ENCODE data around the gene ACSS1.

ACSS1 gene

DNA sequence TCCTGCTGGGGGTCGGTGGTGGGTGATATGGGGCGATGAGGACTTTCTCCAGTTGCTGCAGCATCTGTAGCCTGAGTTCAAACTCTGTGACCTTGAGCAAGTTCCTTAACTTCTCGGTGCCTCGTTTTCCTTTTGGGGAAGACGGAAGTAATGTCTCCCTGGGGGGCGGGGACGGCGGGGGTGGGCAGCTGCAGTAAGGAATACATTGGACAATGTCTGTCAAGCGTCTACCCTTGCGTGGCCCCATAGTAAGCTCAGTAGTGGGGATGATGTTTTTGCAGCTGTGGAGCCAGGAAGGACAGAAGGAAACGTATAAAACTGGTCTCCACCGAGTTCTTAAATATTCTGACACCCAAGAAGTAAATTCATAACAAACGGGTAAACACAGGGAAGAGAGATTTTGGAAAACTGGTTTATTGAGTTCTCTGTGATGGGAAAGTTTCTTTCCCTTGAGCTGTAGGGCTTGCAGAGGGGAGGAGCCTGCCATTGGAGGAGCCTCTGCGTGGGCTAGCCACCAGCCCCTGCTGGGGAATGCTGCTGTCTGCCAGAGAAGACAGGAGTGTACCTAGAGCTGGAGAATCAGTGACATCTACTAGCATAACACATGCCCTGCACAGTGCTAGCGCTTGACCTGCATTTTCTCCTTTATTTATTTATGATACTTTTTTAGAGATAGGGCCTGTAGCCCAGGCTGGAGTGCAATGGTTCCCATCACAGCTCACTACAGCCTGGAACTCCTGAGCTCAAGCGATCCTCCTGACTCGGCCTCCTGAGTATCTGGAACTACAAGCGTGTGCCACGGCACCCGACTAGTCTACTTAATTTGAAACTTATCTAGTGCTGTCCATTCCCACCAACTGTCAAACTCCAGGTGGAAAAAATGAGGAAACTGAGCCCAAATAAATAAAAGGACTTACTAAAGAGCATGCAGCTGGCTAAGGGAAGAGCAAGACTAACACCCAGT is 1.2 kb upstream of the ACSS1 start:
- TF ChIP-seq ZNF274 (IDR thresholded peaks at IDR 0.05; ENCODE audit: low read depth, low read length): no peak
- peak overlapping the region; percentile 77; the same call in 1 of the 2 replicates for H3K4me3 ChIP-seq (ENCODE audit: low read length)

DNA sequence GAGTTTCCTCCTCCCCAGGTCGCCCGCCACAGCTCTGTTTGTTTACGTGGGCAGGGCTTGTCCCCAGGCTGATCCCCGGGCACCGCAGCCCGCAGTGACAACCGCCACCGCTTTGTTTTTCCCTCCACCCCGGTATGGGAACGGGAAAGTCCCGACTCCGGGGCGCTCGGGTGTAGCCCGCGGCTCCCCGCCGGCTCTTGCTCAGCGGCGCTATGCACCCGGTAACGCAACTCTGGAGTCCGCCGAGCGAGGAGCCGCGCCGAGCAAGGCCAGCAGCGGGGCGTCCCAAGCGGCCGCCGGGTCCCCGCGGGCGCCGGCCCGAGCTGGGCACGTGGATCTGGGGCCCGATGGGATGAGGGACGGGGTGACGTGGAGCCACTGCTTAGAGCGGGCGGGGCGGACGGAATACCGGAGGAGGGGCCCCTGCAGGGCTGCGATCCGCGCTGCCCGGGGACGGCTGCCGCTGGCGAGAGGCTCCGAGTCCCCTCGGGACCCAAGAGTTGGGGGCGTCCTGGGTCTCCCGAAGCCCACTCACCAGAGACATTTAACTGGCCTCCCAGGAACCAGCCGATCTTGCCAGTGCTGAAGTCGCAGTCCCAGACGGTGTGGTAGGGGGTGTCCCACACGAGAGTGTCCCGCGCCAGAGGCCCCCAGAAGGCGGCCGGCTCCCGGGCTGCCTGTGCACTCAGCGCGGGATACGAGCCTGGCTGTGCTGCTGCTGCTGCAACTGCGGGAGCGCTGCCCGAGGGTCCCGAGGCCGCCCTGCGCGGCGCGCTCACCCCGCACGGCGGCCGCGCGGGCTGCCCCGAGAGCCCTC is 497 bp downstream of the ACSS1 start:
- H3K4me3 ChIP-seq (ENCODE audit: low read length): peak overlapping the region; percentile 77
- TF ChIP-seq ZNF274 (IDR thresholded peaks at IDR 0.05; ENCODE audit: low read depth, low read length): no peak

DNA sequence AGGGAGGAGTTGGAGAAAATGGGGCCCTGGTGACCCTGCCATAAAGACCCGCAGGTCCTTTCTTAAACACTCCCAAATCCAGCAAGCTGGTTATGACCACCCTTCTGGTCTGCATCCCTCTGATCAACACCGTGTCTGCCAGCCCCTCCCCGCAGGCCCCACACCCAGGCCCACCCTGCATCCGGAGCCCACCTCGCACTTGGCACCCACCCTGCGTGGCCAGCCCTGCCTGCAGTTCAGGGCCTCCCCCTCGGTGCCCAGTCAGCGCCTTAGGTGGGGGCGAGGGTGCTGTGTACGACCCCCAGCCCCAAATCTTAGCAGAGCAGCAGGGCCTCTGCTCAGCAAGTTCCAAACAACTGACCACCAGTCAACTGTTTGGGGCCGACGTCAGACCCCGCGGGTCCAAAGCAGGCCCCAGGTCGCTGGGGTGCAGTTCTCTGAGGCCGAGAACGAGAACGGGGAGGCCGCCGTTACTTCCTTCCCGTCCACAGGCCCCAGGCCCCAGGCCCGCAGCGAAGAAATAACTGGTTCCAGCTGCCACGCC is 1.2 kb downstream of the ACSS1 start:
- no peak for TF ChIP-seq ZNF274 (IDR thresholded peaks at IDR 0.05; ENCODE audit: low read depth, low read length)
- H3K4me3 ChIP-seq (ENCODE audit: low read length): peak overlapping the region; percentile 77; the same call in 1 of the 2 replicates

DNA sequence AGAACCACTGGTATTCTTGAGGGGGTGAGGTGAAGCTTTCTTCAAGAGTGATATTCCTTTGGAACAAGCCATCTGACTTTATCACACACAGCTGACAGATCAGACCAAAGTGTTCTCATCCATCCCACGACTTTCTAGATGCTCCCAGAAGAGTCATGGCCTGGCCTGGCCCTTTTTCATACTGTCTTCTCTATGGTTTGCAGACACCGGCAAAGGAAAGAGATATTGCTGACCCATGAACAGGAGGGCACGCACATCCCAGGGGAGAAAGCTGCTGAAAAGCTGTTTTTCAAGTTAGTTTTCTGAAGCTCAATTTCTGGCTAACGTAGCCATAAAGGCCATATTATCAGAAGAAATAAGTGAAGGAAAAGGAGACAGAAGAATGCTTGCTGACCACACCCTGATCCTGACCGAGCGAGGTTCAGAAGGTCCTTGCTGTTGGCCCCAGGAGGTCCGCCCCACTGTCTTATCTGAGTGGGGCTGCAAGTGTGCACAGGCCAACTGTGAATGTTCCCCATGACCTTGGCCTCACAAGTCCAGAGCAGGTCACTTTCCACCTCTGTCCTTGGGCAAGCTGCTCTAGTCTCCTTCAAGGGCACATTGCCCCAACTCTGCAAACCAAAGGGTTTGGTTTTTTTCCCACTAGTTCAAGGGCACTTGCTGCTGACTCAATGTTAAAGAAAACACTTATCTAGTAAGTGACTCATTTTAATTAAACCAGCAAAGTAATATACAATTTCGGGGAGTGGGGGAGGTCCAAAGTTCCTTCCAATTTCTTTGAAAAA is 2.0 kb downstream of the ACSS1 start:
- no peak for TF ChIP-seq ZNF274 (IDR thresholded peaks at IDR 0.05; ENCODE audit: low read depth, low read length)
- H3K4me3 ChIP-seq (ENCODE audit: low read length): no peak overlapping the region; the same call in 1 of the 2 replicates

DNA sequence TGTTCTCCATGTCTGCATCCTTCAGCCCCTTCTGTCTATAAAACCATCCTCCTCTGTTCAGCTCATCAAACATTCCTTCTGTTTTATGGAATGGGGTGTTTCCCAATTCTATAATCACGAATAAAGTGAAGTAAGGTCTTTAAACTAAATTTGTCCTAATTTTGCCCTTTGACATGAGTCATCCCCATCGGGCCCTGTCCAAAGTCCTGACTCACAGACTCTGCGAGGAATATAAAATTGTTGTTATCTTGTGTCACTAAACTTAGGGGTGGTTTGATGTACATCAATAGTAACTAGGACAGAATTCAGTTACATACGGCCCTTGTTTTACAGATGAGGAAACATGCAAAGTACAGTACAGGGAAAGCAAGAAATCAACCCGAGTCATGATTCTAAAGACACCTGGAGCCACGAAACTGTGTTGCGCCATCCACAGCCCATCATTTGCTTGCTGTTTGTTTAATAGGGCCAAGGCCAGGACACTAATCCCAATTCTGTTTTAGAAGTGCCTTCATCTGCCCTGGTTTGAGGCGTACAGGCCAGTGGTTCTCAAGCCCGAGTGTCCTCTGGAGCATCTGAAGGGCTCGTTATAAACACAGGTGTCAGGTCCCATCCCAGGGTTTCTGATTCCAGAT is 2.8 kb downstream of the ACSS1 start:
- no peak for TF ChIP-seq ZNF274 (IDR thresholded peaks at IDR 0.05; ENCODE audit: low read depth, low read length)
- no peak overlapping the region; the same call in 1 of the 2 replicates for H3K4me3 ChIP-seq (ENCODE audit: low read length)

DNA sequence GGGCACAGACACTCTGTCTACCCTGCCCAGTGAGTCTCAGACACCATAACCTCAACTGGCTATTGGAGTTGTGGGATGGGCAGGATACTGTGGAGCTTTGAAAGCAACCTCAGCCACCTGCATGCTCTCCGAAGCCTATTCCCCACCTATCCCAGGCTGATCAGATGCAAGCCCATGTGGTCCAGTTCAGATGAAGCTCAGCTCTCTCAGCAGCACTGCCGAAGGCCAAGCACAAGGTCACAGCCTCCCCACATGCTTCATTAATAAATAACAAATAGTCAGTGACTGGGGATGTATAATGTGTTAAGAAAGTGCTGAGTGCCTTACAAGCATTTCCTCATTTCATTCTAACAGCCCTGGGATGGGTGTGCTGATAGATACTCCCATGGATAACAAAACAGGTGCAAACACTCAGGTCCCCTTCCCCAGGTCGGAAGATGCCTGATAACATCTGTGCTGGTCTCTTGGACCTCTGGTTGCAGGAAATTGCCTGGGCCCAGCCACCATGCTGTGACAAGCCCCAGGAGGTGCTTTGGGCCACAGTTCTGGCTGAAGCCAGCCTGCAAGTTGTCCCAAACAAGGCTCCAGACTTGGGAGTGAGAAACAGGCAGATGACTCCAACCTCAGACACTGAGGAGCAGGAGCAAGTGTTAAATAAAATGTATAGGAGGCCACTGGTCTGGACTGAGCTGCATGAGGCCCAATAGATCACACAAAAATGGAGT is 3.7 kb downstream of the ACSS1 start:
- TF ChIP-seq ZNF274 (IDR thresholded peaks at IDR 0.05; ENCODE audit: low read depth, low read length): no peak
- H3K4me3 ChIP-seq (ENCODE audit: low read length): peak overlapping the region; percentile 1; the same call in 1 of the 2 replicates

DNA sequence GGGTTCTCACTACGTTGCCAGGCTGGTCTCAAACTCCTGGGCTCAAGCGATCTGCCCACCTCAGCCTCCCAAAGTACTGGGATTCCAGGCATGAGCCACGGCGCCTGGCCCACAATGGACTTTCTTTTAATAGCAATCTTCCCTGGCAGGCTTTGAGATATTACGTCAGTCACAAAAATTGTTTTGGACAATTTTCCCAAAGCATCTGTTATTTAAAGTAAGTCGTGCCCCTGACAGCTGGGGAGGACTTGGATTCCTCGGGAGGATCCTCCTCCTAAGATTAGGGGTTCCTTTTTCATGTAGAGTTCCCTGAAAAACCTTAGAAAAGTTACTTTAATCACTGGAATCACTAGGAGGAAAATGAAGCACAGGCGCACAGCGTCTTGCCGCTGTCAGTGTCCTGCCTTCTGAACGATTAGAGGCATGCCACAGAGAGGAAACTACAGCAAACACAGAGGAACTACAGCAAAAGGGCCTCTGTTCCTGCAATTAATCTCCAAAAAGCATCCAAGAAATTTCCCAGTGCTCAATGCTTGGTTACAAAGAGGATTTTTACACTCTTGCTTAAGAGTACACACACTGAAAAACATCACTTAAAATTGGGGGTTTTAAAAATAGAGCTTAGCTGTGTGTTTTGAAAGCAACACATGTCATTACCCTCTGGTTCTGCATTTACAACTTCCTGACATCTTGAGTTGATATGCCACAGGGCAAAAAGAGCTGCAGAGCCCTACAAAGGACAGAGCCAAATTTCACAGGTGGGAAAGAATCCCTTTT is 4.5 kb downstream of the ACSS1 start:
- TF ChIP-seq ZNF274 (IDR thresholded peaks at IDR 0.05; ENCODE audit: low read depth, low read length): no peak
- H3K4me3 ChIP-seq (ENCODE audit: low read length): peak overlapping the region; percentile 22; the same call in 1 of the 2 replicates

DNA sequence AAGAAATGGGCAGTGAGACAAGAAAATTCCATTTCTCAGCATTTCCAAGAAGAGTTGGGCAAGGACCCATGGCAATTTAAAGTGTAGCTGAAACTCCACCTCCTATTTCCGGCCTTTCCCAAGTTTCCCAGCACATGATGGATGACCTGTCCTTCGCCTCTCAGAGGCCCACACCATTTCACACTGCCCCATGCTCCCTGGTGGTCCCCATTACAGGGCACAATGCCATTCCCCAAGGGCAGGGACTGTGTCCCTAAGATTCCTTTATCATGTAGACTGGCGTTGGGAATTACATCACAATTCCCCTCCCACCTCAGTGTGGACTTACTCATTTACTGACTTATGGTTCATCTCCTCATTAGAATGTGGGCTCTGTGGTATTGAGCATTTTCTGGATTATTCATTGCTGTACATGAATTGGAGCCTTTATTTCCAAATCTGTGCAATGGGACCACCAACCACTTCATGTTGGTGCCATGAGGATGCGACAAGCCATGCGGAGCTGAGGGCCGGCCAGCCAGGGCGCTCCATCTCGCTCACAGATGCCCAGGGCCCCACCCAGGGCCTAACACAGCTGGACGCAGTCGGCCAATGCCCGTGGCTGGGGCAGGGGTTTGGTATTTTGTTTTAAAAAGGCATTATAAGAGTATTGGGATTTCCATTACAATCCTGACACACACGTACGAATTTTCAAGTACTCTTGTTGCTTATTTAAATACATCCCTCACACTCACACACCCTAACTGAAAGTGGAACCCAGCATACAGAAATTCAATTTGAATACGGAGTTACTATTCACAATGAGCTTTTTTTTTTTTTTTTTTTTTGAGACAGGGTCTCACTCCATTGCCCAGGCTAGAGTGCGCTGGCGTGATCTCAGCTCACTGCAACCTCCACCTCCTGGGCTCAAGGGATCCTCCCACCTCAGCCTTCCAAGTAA is 5.4 kb downstream of the ACSS1 start:
- peak overlapping the region; percentile 22; the same call in 1 of the 2 replicates for H3K4me3 ChIP-seq (ENCODE audit: low read length)
- TF ChIP-seq ZNF274 (IDR thresholded peaks at IDR 0.05; ENCODE audit: low read depth, low read length): no peak

DNA sequence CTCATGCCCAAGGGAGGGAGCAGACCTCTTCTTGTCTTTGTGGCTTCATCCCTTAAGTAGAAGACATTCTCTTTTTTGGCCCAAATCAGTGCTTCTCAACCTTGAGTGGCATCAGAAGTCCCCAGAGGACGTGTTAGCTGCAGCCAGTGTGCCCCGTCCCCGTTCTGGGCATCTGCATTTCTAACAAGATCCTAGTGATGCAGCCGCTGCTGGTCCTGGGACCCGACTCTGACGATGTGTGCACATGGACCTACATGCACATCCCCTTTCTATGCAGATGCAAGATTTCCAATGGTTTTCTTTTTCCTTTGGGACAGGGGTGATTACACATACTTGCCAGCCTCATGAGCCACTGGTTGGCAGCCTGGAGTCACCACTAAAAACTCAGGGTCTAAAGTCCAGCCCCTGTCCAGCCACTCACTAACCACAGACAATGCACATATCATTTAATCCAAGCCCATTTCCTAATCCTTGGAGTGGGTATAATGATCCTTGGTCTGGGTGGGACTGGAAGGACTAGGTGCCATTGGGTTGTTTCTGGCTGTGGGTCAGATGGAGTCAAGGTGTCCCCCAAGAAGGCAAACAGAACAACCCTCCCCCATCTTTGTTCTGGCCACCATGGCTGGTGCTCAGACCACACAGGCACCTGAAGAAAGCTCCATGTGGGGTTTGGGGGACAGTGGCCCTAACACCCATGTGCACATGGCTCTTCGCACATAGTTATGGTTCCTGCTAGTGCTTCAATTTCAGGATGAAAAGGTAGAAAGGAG is 6.4 kb downstream of the ACSS1 start:
- no peak for TF ChIP-seq ZNF274 (IDR thresholded peaks at IDR 0.05; ENCODE audit: low read depth, low read length)
- no peak overlapping the region for H3K4me3 ChIP-seq (ENCODE audit: low read length)

Data from GM08714 (cell line).